HCT116 (cell line): ENCODE measurements around the gene TBC1D2B. TPM values are rescaled to one million over a fixed set of nuclear protein-coding genes. Genes with fewer than 3 reads are reported as not detected.

ENCODE experiments used
- ATAC-seq: fragments of 200-7000 bp; cut with Tn5 transposase; 2 replicates; pipeline ENCODE4 v1.9.1; 2020; ENCODE audit warnings: mild to moderate bottlenecking, moderate library complexity
- BruUV-seq: library from RNA; stranded (reverse); fragments of 400-500 nt; replicated peaks from 2 replicates; lab custom pipeline; 2021; lab: Mats Ljungman, UMichigan
- CTCF ChIA-PET: fragments of 300-600 bp; sonication (Branson Sonifier 250); formaldehyde crosslinking; loops from one replicate; lab custom pipeline; 2021; ENCODE audit warnings: antibody characterized with exemption; lab: Charles Lee
- POLR2A ChIA-PET: fragments of 300-600, 350-600 bp; sonication (Branson Sonifier 250); formaldehyde crosslinking; loops from one replicate; lab custom pipeline; 2021; ENCODE audit warnings: antibody characterized with exemption; lab: Charles Lee
- RAD21 ChIA-PET, 2 experiments: fragments of 300-600 bp; sonication (Branson Sonifier 250); formaldehyde crosslinking; loops; one replicate each; lab custom pipeline; 2023; ENCODE audit warnings: low total read pairs in 2 of 2; ENCODE audit not compliant: uncharacterized antibody in 2 of 2, unreplicated experiment in 2 of 2, low non-redundant PET in 1 of 2; lab: Charles Lee
- DNase-seq: peaks from one replicate; pipeline ENCODE4 v3.0.0-alpha.2; 2010; ENCODE audit warnings: low read depth, low spot score
- H2AFZ ChIP-seq: fragments of 200-600 bp; shearing (Covaris generic), sonication (generic); 2 replicates; pipeline ENCODE4 v1.6.1; 2017; ENCODE audit warnings: low read depth, mixed run types, mixed read lengths, antibody characterized with exemption, low read length; ENCODE audit not compliant: poor library complexity, severe bottlenecking
- H3K27ac ChIP-seq: 2 replicates; pipeline ENCODE4 v1.5.1; 2012; ENCODE audit warnings: low read depth, low read length
- H3K27me3 ChIP-seq: fragments of 200-600 bp; sonication (generic); 2 replicates; pipeline ENCODE4 v1.6.1; 2016; ENCODE audit warnings: mixed run types, low read length, mixed read lengths; ENCODE audit not compliant: insufficient read depth
- H3K36me3 ChIP-seq, 2 experiments: fragments of 200-500 bp in 1 of 2; fragments of 200-600 bp in 1 of 2; sonication (Bioruptor generic) in 1 of 2; sonication (generic) in 1 of 2; 2 replicates each; pipeline versions ENCODE4 v1.5.1 to v1.6.1; 2014 to 2016; ENCODE audit warnings: low read length in 2 of 2, inconsistent platforms in 1 of 2, mixed read lengths in 1 of 2, mixed run types in 1 of 2; ENCODE audit not compliant: insufficient read depth in 2 of 2, control insufficient read depth in 1 of 2
- H3K4me1 ChIP-seq, 2 experiments: fragments of 200-600 bp in 1 of 2; sonication (generic) in 1 of 2; 2 replicates each; pipeline versions ENCODE4 v1.5.1 to v1.6.1; 2012 to 2017; ENCODE audit warnings: low read length in 2 of 2, inconsistent platforms in 1 of 2, mild to moderate bottlenecking in 1 of 2, mixed read lengths in 1 of 2, mixed run types in 1 of 2, moderate library complexity in 1 of 2; ENCODE audit not compliant: insufficient read depth in 2 of 2, control insufficient read depth in 1 of 2
- H3K4me2 ChIP-seq: fragments of 200-600 bp; sonication (generic); 2 replicates; pipeline ENCODE4 v1.6.1; 2017; ENCODE audit warnings: mixed run types, low read length, mixed read lengths
- H3K4me3 ChIP-seq, 2 experiments: fragments of 200-600 bp in 1 of 2; sonication (generic) in 1 of 2; replicated peaks in 1 of 2; 2 replicates each; pipeline ENCODE4 v1.5.1; 2011 to 2016; ENCODE audit warnings: low read length in 2 of 2, control low read depth in 1 of 2, low read depth in 1 of 2, mild to moderate bottlenecking in 1 of 2, mixed read lengths in 1 of 2, mixed run types in 1 of 2
- H3K79me2 ChIP-seq: fragments of 200-600 bp; sonication (generic); 2 replicates; pipeline ENCODE4 v1.6.1; 2017; ENCODE audit warnings: mild to moderate bottlenecking, mixed run types, low read length, moderate library complexity, mixed read lengths; ENCODE audit not compliant: insufficient read depth
- H3K9ac ChIP-seq: fragments of 200-600 bp; sonication (generic); 2 replicates; pipeline ENCODE4 v1.6.1; 2016; ENCODE audit warnings: low read length, mixed read lengths
- H3K9me2 ChIP-seq: fragments of 200-600 bp; sonication (generic), shearing (Covaris generic); 2 replicates; pipeline ENCODE4 v1.6.1; 2017; ENCODE audit warnings: mixed run types, mild to moderate bottlenecking, moderate library complexity; ENCODE audit not compliant: insufficient read depth
- H3K9me3 ChIP-seq, 2 experiments: fragments of 200-500 bp in 1 of 2; fragments of 200-600 bp in 1 of 2; sonication (Bioruptor generic) in 1 of 2; sonication (generic) in 1 of 2; 2 replicates each; pipeline ENCODE4 v1.6.1; 2014 to 2017; ENCODE audit warnings: low read length in 2 of 2, mixed read lengths in 2 of 2, inconsistent platforms in 1 of 2, low read depth in 1 of 2, mild to moderate bottlenecking in 1 of 2, mixed run types in 1 of 2, moderate library complexity in 1 of 2; ENCODE audit not compliant: control insufficient read depth in 1 of 2, insufficient read depth in 1 of 2
- H4K20me1 ChIP-seq: fragments of 200-600 bp; sonication (generic), shearing (Covaris generic); 2 replicates; pipeline ENCODE4 v1.6.1; 2017; ENCODE audit warnings: mixed run types, mild to moderate bottlenecking, moderate library complexity; ENCODE audit not compliant: insufficient read depth
- CBX3 ChIP-seq: IDR thresholded peaks from 2 replicates; pipeline ENCODE4 v1.6.1; 2012; ENCODE audit warnings: low read depth
- CTCF ChIP-seq, 3 experiments: fragments of 200-600 bp in 1 of 3; sonication (generic) in 1 of 3; IDR thresholded peaks in 2 of 3; conservative IDR thresholded peaks in 1 of 3; 2 replicates each; pipeline ENCODE4 v1.5.1; 2012 to 2017; ENCODE audit warnings: low read depth in 2 of 3, low read length in 2 of 3, antibody characterized with exemption in 1 of 3, borderline replicate concordance in 1 of 3, control low read depth in 1 of 3, mild to moderate bottlenecking in 1 of 3, mixed read lengths in 1 of 3, mixed run types in 1 of 3, moderate library complexity in 1 of 3; ENCODE audit not compliant: insufficient read depth in 1 of 3
- EZH2 ChIP-seq: fragments of 200-600 bp; sonication (generic); IDR thresholded peaks from 2 replicates; pipeline ENCODE4 v1.6.1; 2017; ENCODE audit warnings: antibody characterized with exemption, mixed run types
- EZH2phosphoT487 ChIP-seq: fragments of 200-600 bp; IDR thresholded peaks from 2 replicates; pipeline ENCODE4 v1.6.1; 2018; ENCODE audit warnings: antibody characterized with exemption, borderline replicate concordance
- FOSL1 ChIP-seq: IDR thresholded peaks from 2 replicates; pipeline ENCODE4 v1.6.1; 2012; ENCODE audit warnings: low read depth
- JUND ChIP-seq: IDR thresholded peaks from 2 replicates; pipeline ENCODE4 v1.6.1; 2012
- POLR2AphosphoS5 ChIP-seq: IDR thresholded peaks from 2 replicates; pipeline ENCODE4 v1.6.1; 2011; ENCODE audit warnings: mild to moderate bottlenecking, low read depth, low read length, moderate library complexity
- REST ChIP-seq: IDR thresholded peaks from 2 replicates; pipeline ENCODE4 v1.6.1; 2012; ENCODE audit warnings: low read depth
- SIN3A ChIP-seq: IDR thresholded peaks from 2 replicates; pipeline ENCODE4 v1.6.1; 2012; ENCODE audit warnings: low read depth
- YY1 ChIP-seq: IDR thresholded peaks from 2 replicates; pipeline ENCODE4 v1.6.1; 2011; ENCODE audit warnings: low read length, low read depth, moderate library complexity, mild to moderate bottlenecking; ENCODE audit not compliant: insufficient replicate concordance; ENCODE audit errors: extremely low read depth
- ZBTB33 ChIP-seq: IDR thresholded peaks from 2 replicates; pipeline ENCODE4 v1.6.1; 2011; ENCODE audit warnings: mild to moderate bottlenecking, low read length, moderate library complexity; ENCODE audit not compliant: insufficient replicate concordance; ENCODE audit errors: extremely low read depth
- intact Hi-C: fragments of 100-400 bp; cut with micrococcal nuclease; formaldehyde crosslinking; loops from 2 replicates; pipeline ENCODE4 v1.10.0; 2022
- total RNA-seq: library from RNA; stranded (reverse); gene quantifications from one replicate; pipeline ENCODE4 v1.2.1, GENCODE V29; 2021; ENCODE audit not compliant: unreplicated experiment

The TBC1D2B gene
- total RNA-seq, 1 experiment from 2014 or later = 16.6 TPM

GRCh38 chr15:78047761-78048627, 29.5 kb downstream of the TBC1D2B start:
- Histone ChIP-seq H3K79me2 (no peaks in the 10 kb centered on the region), H3K4me2 (no peak overlapping the region), H3K27me3 (no peaks in the 10 kb centered on the region), H3K36me3 (no peaks in the 10 kb centered on the region; a peak in 1 of 4 replicates), H4K20me1 (no peaks in the 10 kb centered on the region), H3K9ac (no peak overlapping the region), H3K9me2 (no peaks in the 10 kb centered on the region), H3K27ac (no peak overlapping the region), H3K4me1 (peaks cover 7 to 8% of the 10 kb centered on the region in 2 experiments), H3K9me3 (no peaks in the 10 kb centered on the region), H3K4me3 (no peak overlapping the region), H2AFZ (no peak overlapping the region)
- ChIA-PET POLR2A (no interaction called here), RAD21 (no interaction called here), CTCF (no interaction called here)
- DNase-seq (no peak), ATAC-seq (no peak)
- intact Hi-C loops = no loop called here
- TF ChIP-seq ZBTB33 (no peak), CBX3 (no peak), FOSL1 (no peak), YY1 (no peak), SIN3A (no peak), JUND (no peak), REST (no peak), POLR2AphosphoS5 (no peak), CTCF (IDR thresholded peaks at IDR 0.05 in 2 of 3, conservative IDR thresholded peaks at IDR 0.05 in 1 of 3; ENCODE audit: borderline replicate concordance in 1 of 3, insufficient read depth in 1 of 3, low read depth in 2 of 3, low read length in 2 of 3) (no peak), EZH2phosphoT487 (no peak), EZH2 (no peak)
- no TSS peak for BruUV-seq
